Adrenal gland (tissue), 12 donors: ENCODE results near the gene TMEM63A. TPM values are rescaled to one million over a fixed set of nuclear protein-coding genes. Genes with fewer than 3 reads are reported as not detected.

ENCODE experiments used
- DNase-seq, 7 donors: peaks; one replicate each; pipeline ENCODE4 v3.0.0-alpha.2; 2019 to 2020
- H3K27ac ChIP-seq, 5 donors: fragments of 200-600 bp; sonication (generic) in 4 of 5; 1 replicate in 3 of 5; 2 replicates in 2 of 5; pipeline versions ENCODE4 v1.5.1 to v1.8.0; 2016 to 2020; ENCODE audit warnings: mild to moderate bottlenecking in 1 of 5
- H3K27me3 ChIP-seq: fragments of 200-600 bp; 2 replicates; pipeline ENCODE4 v1.8.0; 2021
- H3K36me3 ChIP-seq, 2 donors: fragments of 200-600 bp; replicated peaks in 1 of 2; 1 replicate in 1 of 2; 2 replicates in 1 of 2; pipeline versions ENCODE4 v1.5.1 to v1.8.0; 2018 to 2022
- H3K4me1 ChIP-seq, 2 donors: fragments of 200-600 bp; replicated peaks in 1 of 2; 1 replicate in 1 of 2; 2 replicates in 1 of 2; pipeline versions ENCODE4 v1.5.1 to v1.8.0; 2018 to 2021
- H3K4me3 ChIP-seq, 4 donors: fragments of 200-600 bp; sonication (generic) in 3 of 4; one replicate each; pipeline ENCODE4 v1.5.1; 2016 to 2018
- H3K9me3 ChIP-seq, 3 donors: fragments of 200-600 bp; sonication (generic) in 1 of 3; replicated peaks in 1 of 3; 1 replicate in 2 of 3; 2 replicates in 1 of 3; pipeline versions ENCODE4 v1.5.1 to v1.8.0; 2016 to 2021
- CTCF ChIP-seq, 6 experiments: fragments of 450-650 bp in 4 of 6; fragments of 200-600 bp in 2 of 6; sonication (generic) in 1 of 6; IDR thresholded peaks; 1 replicate in 5 of 6; 2 replicates in 1 of 6; pipeline versions ENCODE4 v1.5.1 to v1.8.0; 2016 to 2021; ENCODE audit warnings: antibody characterized with exemption in 6 of 6, mild to moderate bottlenecking in 2 of 6, moderate library complexity in 1 of 6
- POLR2A ChIP-seq, 2 donors: fragments of 450-650 bp; IDR thresholded peaks; one replicate each; pipeline ENCODE4 v1.6.1; 2017; ENCODE audit warnings: antibody characterized with exemption in 2 of 2, mild to moderate bottlenecking in 2 of 2, moderate library complexity in 1 of 2
- WGBS, 4 donors: extraction: QIAGEN DNeasy Blood & Tissue Kit in 2 of 4; methylation state at CpG; one replicate each; pipeline versions ENCODE4 v1.1.5 to v1.1.7; 2013 to 2017; 5-methylcytosine and 5-hydroxymethylcytosine counted together
- intact Hi-C, 2 donors: fragments of 100-400 bp; cut with DNase I; formaldehyde crosslinking; loops; one replicate each; pipeline versions ENCODE4 v1.14.1 to v1.15.0; 2022 to 2023
- polyA plus RNA-seq, 3 donors: library from polyadenylated mRNA; stranded (reverse); fragments of 200-250 nt in 2 of 3; fragments of 350-450 nt in 1 of 3; fragmentation: Illumina TruSeq in 1 of 3; extraction: RNeasy Lipid Tissue Mini Kit (QIAGEN cat#74804) in 1 of 3; gene quantifications; one replicate each; pipeline ENCODE4 v1.2.3, GENCODE V29; 2013 to 2014
- total RNA-seq, 9 donors: library from RNA; depleted of rRNA in 4 of 9; stranded (reverse); fragments of >200 nt in 4 of 9; fragments of 120-200 nt in 1 of 9; fragmentation: NEBNext Ultra II Directional in 1 of 9; extraction: Animal tissue kit (Norgen Biotek cat#: 25700) in 1 of 9; gene quantifications; one replicate each; pipeline versions ENCODE4 v1.1.0 to v1.2.4, GENCODE V29; 2013 to 2023
- donor health status: healthy with polysubstance abuse.
- donor health status: Bipolar disorder and iron deficiency.
- donor health status: DM: yes; HTN: yes; CAD: no.
- donor health status: DM: no; HTN: no; CAD: no.
- donor health status: DM: no; HTN: no; CAD: no.
- donor health status: DM: yes; HTN: yes; CAD: no.

Gene TMEM63A
- total and polyA plus RNA-seq, 12 donors: 13.9 to 96.9 (median 52.3) TPM

- Histone ChIP-seq H3K4me1 (peaks cover 0 to 5% of the 10 kb centered on the region in 2 donors), H3K27me3 (no peaks in the 10 kb centered on the region), H3K4me3 (no peak overlapping the region), H3K36me3 (peaks cover 0 to 51% of the 10 kb centered on the region in 2 donors), H3K27ac (peak overlapping the region in 3 of 5 donors; percentile 35 to 80 (median 38)), H3K9me3 (no peaks in the 10 kb centered on the region)
- DNase-seq: peak in 3 of 7 donors; percentile 41 to 58 (median 49)
- WGBS, 4 donors: 40 to 41% (median 40%) methylated on average over 1 to 4 of the region's 4 CpGs
- no peak for TF ChIP-seq POLR2A (IDR thresholded peaks at IDR 0.05)
- TF ChIP-seq CTCF (IDR thresholded peaks at IDR 0.05): no peak
- intact Hi-C loops: loop anchor here (10.0 kb wide), 2 partner anchors 67 to 73 kb away; partner anchors contain the start of gene SRP9 (in 1 of the 2)
Observed at GRCh38 chr1:225847610-225848009, 34.6 kb downstream of the TMEM63A start.

GRCh38 chr1:225846331-225847310 is 35.6 kb downstream of the TMEM63A start:
- intact Hi-C loops: loop anchor here (10.0 kb wide), 2 partner anchors 68 to 72 kb away; partner anchors contain the start of gene SRP9 (in 1 of the 2)
- DNase-seq: peak in 1 of 7 donors; percentile 43
- Histone ChIP-seq H3K4me1 (peaks cover 4 to 11% of the 10 kb centered on the region in 2 donors), H3K27me3 (no peaks in the 10 kb centered on the region), H3K4me3 (no peak overlapping the region), H3K9me3 (no peaks in the 10 kb centered on the region), H3K36me3 (peaks cover 0 to 61% of the 10 kb centered on the region in 2 donors), H3K27ac (peak overlapping the region in 3 of 5 donors; percentile 35 to 80 (median 54))
- peak in 1 of 6 experiments; percentile 5 for TF ChIP-seq CTCF (IDR thresholded peaks at IDR 0.05)
- no peak for TF ChIP-seq POLR2A (IDR thresholded peaks at IDR 0.05)
- 64 to 73% (median 68%) methylated on average over 15 to 20 of the region's 20 CpGs for WGBS, 4 donors

- peaks cover 4 to 11% of the 10 kb centered on the region in 2 donors for H3K4me1 ChIP-seq
- no peaks in the 10 kb centered on the region for H3K27me3 ChIP-seq
- H3K9me3 ChIP-seq: no peaks in the 10 kb centered on the region
- TF ChIP-seq CTCF (IDR thresholded peaks at IDR 0.05): peak; percentile 45 to 80 (median 69)
- TF ChIP-seq POLR2A (IDR thresholded peaks at IDR 0.05): peak in 1 of 2 donors; percentile 12
- WGBS, 4 donors: 20 to 50% (median 41%) methylated on average over 1 to 13 of the region's 13 CpGs
- DNase-seq: peak; percentile 79 to 89 (median 87)
- H3K27ac ChIP-seq: peak overlapping the region in 3 of 5 donors; percentile 42 to 80 (median 54)
- no peak overlapping the region for H3K4me3 ChIP-seq
- peaks cover 0 to 70% of the 10 kb centered on the region in 2 donors for H3K36me3 ChIP-seq
- intact Hi-C loops: loop anchor here (10.0 kb wide), 2 partner anchors 69 to 71 kb away; partner anchors contain the start of gene SRP9 (in 1 of the 2)
Observed at GRCh38 chr1:225845571-225846259, 36.5 kb downstream of the TMEM63A start.
